Lower leg skin (tissue), 4 donors: ENCODE results near the gene KRTAP10-11. TPM values are rescaled to one million over a fixed set of nuclear protein-coding genes. Genes with fewer than 3 reads are reported as not detected.
"Not testable (repeated sequence)": the region's sequence is repeated elsewhere in the genome, so short reads cannot be mapped to it uniquely, and the experiment has no call there.

Source experiments
- DNase-seq, 2 donors: peaks; one replicate each; pipeline ENCODE4 v3.0.0-alpha.2; 2019; ENCODE audit warnings: low spot score in 2 of 2
- H3K4me3 ChIP-seq: fragments of 200-600 bp; sonication (generic); 2 replicates; pipeline ENCODE4 v1.5.1; 2017; ENCODE audit warnings: mild to moderate bottlenecking, low read depth; ENCODE audit not compliant: poor library complexity, severe bottlenecking
- POLR2A ChIP-seq, 2 donors: fragments of 450-650 bp; IDR thresholded peaks; one replicate each; pipeline ENCODE4 v1.6.1; 2016 to 2017; ENCODE audit warnings: antibody characterized with exemption in 2 of 2, mild to moderate bottlenecking in 1 of 2, moderate library complexity in 1 of 2
- WGBS, 2 donors: methylation state at CpG; one replicate each; pipeline ENCODE4 v1.1.5; 2018; 5-methylcytosine and 5-hydroxymethylcytosine counted together
- intact Hi-C: fragments of 100-400 bp; cut with DNase I; formaldehyde crosslinking; loops from one replicate; pipeline ENCODE4 v1.15.0; 2023; ENCODE audit warnings: low total_unique reads
- total RNA-seq, 4 donors: library from RNA; depleted of rRNA; stranded (reverse); fragments of >200 nt; gene quantifications; one replicate each; pipeline ENCODE4 v1.1.0, GENCODE V29; 2016
- TF ChIP-seq, protein P1 (sequence below), 3 donors: fragments of 450-650 bp; IDR thresholded peaks; one replicate each; pipeline ENCODE4 v1.5.1; 2016; ENCODE audit warnings: antibody characterized with exemption in 3 of 3, mild to moderate bottlenecking in 3 of 3, moderate library complexity in 2 of 3

The KRTAP10-11 gene
- total RNA-seq, 4 donors from 2014 or later = 6.5 TPM; not detected in 3

DNA sequence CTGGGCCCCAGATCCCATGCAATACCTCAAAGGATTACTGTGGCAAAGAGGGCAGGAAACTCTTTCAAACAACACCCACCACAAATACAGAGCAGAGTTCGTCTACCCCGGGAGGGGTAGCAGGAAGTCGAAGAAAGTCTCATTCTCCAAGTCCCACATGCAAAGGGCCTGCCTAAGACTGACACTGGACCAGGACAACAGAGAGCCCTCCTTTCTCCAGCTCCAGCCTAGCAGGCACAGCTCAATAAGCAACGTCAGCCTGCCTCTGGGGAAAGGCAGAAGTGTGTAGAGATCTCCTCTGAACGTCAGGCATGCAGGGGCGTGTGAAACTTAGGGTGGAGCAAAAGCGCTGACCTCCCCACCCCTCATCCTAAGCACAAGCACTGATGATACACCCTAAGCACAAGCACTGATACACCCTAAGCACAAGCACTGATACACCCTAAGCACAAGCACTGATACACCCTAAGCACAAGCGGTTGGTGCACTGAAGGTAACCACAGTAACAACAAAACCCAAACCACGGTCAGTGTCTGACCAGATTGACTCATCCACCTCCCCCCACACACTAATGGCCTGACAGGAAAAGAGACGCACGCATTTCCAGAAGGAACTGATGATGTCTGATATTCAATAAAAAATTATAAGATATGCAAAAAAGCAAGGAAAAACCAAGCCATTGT, 12.8 kb downstream of the KRTAP10-11 start:
- peak in 1 of 2 donors; percentile 15 for DNase-seq
- H3K4me3 ChIP-seq = no peak overlapping the region
- WGBS, 2 donors = 45 to 54% methylated on average over 11 of the region's 11 CpGs
- intact Hi-C loops = no loop called here
- TF ChIP-seq, protein P1, sequence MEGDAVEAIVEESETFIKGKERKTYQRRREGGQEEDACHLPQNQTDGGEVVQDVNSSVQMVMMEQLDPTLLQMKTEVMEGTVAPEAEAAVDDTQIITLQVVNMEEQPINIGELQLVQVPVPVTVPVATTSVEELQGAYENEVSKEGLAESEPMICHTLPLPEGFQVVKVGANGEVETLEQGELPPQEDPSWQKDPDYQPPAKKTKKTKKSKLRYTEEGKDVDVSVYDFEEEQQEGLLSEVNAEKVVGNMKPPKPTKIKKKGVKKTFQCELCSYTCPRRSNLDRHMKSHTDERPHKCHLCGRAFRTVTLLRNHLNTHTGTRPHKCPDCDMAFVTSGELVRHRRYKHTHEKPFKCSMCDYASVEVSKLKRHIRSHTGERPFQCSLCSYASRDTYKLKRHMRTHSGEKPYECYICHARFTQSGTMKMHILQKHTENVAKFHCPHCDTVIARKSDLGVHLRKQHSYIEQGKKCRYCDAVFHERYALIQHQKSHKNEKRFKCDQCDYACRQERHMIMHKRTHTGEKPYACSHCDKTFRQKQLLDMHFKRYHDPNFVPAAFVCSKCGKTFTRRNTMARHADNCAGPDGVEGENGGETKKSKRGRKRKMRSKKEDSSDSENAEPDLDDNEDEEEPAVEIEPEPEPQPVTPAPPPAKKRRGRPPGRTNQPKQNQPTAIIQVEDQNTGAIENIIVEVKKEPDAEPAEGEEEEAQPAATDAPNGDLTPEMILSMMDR (IDR thresholded peaks at IDR 0.05) = no peak
- TF ChIP-seq POLR2A (IDR thresholded peaks at IDR 0.05) = no peak

DNA sequence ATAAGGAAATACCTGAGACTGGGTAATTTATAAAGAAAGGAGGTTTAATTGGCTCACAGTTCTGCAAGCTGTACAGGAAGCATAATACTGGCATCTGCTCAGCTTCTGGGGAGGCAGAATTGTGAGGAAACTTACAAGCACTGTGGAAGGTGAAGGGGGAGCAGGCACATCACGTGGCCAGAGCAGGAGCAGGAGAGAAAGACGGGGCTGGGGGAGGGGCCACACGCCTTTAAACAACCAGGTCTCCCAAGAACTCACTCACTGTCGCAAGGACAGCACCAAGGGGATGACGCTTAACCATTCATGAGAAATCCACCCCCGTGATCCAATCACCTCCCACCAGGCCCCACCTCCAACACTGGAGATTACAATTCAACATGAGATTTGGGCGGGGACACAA, 15.4 kb downstream of the KRTAP10-11 start:
- peak in 1 of 2 donors; percentile 9 for DNase-seq
- WGBS, 2 donors = 73 to 76% methylated on average over 7 of the region's 7 CpGs
- intact Hi-C loops, H3K4me3 ChIP-seq: not testable (repeated sequence)

DNA sequence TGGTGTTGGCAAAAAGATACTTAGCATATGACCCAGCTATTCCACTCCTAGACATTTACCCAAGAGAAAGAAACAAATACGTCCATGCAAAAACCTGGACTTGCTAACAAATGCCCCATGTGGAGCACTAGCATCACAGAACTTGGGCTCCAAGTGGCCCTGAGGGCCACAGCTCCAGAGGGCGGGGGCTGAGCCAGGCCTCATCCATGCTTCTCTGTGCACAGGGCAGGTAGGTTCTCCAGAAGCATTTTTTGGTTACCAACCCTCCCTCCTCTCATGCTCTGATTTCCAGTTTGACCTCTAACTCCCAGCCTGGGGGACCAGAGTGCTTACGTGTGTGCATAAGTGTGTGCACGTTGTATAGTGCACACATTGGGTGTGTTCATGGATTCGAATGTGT, 18.5 kb downstream of the KRTAP10-11 start:
- H3K4me3 ChIP-seq = no peak overlapping the region
- 81 to 89% methylated on average over 5 of the region's 5 CpGs for WGBS, 2 donors
- DNase-seq = peak in 1 of 2 donors; percentile 60
- intact Hi-C loops = no loop called here
- no peak for TF ChIP-seq POLR2A (IDR thresholded peaks at IDR 0.05)
- TF ChIP-seq, protein P1 (IDR thresholded peaks at IDR 0.05) = no peak

DNA sequence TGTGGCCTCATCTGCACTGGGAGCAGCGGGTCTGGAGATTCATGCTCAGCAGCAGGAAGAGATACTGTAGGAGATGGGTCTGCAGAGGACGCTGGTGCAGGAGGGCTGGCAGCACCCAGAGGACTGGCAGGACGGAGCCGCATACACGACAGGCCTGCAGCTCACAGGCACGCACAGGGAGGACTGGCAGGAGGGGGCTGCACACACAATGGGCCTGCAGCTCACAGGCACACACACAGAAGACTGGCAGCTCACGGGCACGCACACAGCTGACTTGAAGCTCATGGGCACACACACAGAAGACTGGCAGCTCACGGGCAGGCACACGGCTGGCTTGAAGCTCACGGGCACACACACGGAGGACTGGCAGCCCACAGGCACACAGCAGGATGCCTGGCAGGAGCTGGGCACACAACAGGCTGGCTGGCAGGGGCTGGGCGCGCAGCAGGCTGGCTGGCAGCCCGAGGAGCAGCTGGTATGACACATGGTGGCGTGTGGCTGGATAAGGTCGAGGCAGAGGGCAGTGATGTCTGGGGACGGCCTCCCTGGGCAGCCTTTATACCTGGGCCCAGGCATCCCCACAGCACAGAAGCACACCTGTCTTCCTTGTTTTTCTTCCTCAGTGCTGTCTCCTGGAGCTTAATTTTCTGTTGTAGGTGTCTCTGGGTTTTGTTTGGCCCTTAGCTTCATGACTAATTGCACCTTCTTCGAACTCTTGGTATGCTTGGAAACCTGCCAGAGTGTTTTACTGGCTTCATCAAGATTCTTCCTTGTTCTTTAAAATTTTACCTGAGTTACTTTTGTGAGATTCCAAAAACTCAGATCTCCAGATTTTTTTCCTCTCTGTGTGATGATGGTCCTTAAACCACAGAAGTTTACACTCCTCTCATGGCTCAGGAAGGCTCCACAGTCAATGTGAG, 20.4 kb downstream of the KRTAP10-11 start, which contains the start of gene KRTAP12-2:
KRTAP12-2 (minus strand) TSS at position 527 of the 920 bp plus-strand sequence; CDS start at position 486, 41 bp downstream.
- H3K4me3 ChIP-seq = no peak within 1 kb of the TSS
- WGBS, 2 donors = 49 to 64% methylated on average over 14 of the region's 19 CpGs
- peak in 1 of 2 donors; percentile 60 for DNase-seq
- intact Hi-C loops = no loop called here
- no peak for TF ChIP-seq POLR2A (IDR thresholded peaks at IDR 0.05)
- TF ChIP-seq, protein P1 (IDR thresholded peaks at IDR 0.05) = no peak

DNA sequence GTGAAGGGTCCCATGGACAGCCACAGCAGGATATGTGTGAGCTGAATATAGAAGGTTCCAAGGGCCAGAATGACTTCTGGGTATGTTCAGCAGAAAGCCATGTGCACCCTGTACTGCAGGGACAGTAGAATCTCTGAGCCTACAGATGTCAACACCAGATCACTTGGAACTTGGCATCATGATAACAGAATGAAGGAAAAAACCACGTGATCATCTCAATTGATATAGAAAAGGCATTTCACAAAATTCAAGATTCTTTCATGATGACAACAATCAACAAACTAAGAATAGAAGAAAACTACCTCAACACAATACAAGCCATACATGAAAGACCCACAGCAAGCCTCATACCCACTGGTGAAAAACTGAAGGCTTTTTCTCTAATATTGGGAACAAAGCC, 21.4 kb downstream of the KRTAP10-11 start:
- no peak for DNase-seq
- intact Hi-C loops = no loop called here
- no peak overlapping the region for H3K4me3 ChIP-seq
- TF ChIP-seq, protein P1 (IDR thresholded peaks at IDR 0.05) = no peak
- TF ChIP-seq POLR2A (IDR thresholded peaks at IDR 0.05) = no peak
- WGBS, 2 donors = 67 to 72% methylated on average over 1 of the region's 1 CpG
